GM20000 (cell line): ENCODE data around the gene MUSK.

Source experiments
- DNase-seq: peaks from one replicate; pipeline ENCODE4 v3.0.0; 2012; ENCODE audit warnings: low spot score
- CTCF ChIP-seq: IDR thresholded peaks from 2 replicates; pipeline ENCODE4 v1.5.1; 2012; ENCODE audit warnings: mild to moderate bottlenecking, control low read depth; ENCODE audit errors: extremely low read depth, missing control alignments

The MUSK gene

GRCh38 chr9:110638381-110638954 is 30.1 kb upstream of the MUSK start:
- no peak for DNase-seq
- TF ChIP-seq CTCF: no peak

GRCh38 chr9:110640736-110641135 is 27.9 kb upstream of the MUSK start:
- no peak for DNase-seq
- no peak for TF ChIP-seq CTCF

GRCh38 chr9:110641293-110641692 is 27.3 kb upstream of the MUSK start:
- DNase-seq: no peak
- no peak for TF ChIP-seq CTCF

- DNase-seq: no peak
- no peak for TF ChIP-seq CTCF
These were observed 19.9 kb upstream of the MUSK start for GRCh38 chr9:110648696-110649095.

- no peak for DNase-seq
- no peak for TF ChIP-seq CTCF
These were observed 18.3 kb upstream of the MUSK start for GRCh38 chr9:110650261-110650660.

GRCh38 chr9:110650991-110651411 is 17.6 kb upstream of the MUSK start:
- no peak for DNase-seq
- TF ChIP-seq CTCF: no peak

- no peak for TF ChIP-seq CTCF
- no peak for DNase-seq
These were observed 12.6 kb upstream of the MUSK start for GRCh38 chr9:110655754-110656641.
